H1 (cell line): ENCODE measurements around the gene ADRA2B. TPM values are rescaled to one million over a fixed set of nuclear protein-coding genes. Genes with fewer than 3 reads are reported as not detected.

Source experiments
- CTCF ChIA-PET: fragments of 300-600 bp; sonication (Branson Sonifier 250); formaldehyde crosslinking; loops from one replicate; lab custom pipeline; 2021; ENCODE audit not compliant: partially characterized antibody; lab: Charles Lee
- POLR2A ChIA-PET: fragments of 300-600 bp; sonication (Branson Sonifier 250); formaldehyde crosslinking; loops from one replicate; lab custom pipeline; 2021; ENCODE audit warnings: inconsistent platforms; ENCODE audit not compliant: partially characterized antibody; lab: Charles Lee
- DNase-seq, 2 experiments: peaks; one replicate each; pipeline versions ENCODE4 v3.0.0 to v3.0.0-alpha.2; 2010 to 2022; ENCODE audit warnings: low spot score in 2 of 2, low read depth in 1 of 2, mixed read lengths in 1 of 2
- FAIRE-seq: peaks from 2 replicates; lab custom pipeline; 2011; peaks lifted over from hg19 to GRCh38; lab: Jason Lieb, UNC
- H2AFZ ChIP-seq: 2 replicates; pipeline ENCODE4 v1.8.1; 2012; ENCODE audit warnings: low read length, inconsistent platforms
- H2AK5ac ChIP-seq: 2 replicates; pipeline ENCODE4 v1.6.1; 2013; ENCODE audit warnings: low read depth, low read length
- H2BK120ac ChIP-seq: replicated peaks from 2 replicates; pipeline ENCODE3; 2013; ENCODE audit warnings: low read depth, low read length, inconsistent platforms
- H2BK12ac ChIP-seq: 2 replicates; pipeline ENCODE4 v1.6.1; 2013; ENCODE audit warnings: low read depth, low read length
- H2BK15ac ChIP-seq: 2 replicates; pipeline ENCODE4 v1.6.1; 2013; ENCODE audit warnings: low read length
- H2BK20ac ChIP-seq: 2 replicates; pipeline ENCODE4 v1.6.1; 2013; ENCODE audit warnings: low read length
- H2BK5ac ChIP-seq: 2 replicates; pipeline ENCODE4 v1.6.1; 2013; ENCODE audit warnings: low read depth, low read length
- H3K14ac ChIP-seq: 2 replicates; pipeline ENCODE4 v1.6.1; 2013; ENCODE audit warnings: inconsistent platforms; ENCODE audit not compliant: insufficient read length
- H3K18ac ChIP-seq: 2 replicates; pipeline ENCODE4 v1.6.1; 2013; ENCODE audit warnings: low read length; ENCODE audit errors: extremely low read depth
- H3K23ac ChIP-seq: 2 replicates; pipeline ENCODE4 v1.6.1; 2013; ENCODE audit warnings: inconsistent platforms; ENCODE audit not compliant: insufficient read length
- H3K23me2 ChIP-seq: 2 replicates; pipeline ENCODE4 v1.6.1; 2013; ENCODE audit warnings: low read depth, low read length
- H3K27ac ChIP-seq: 2 replicates; pipeline ENCODE4 v1.6.1; 2011; ENCODE audit warnings: low read depth, low read length, inconsistent platforms
- H3K27me3 ChIP-seq, 4 experiments: replicated peaks in 1 of 4; 1 replicate in 1 of 4; 2 replicates in 3 of 4; pipeline versions ENCODE4 v1.6.1 to v1.8.1; 2011 to 2013; ENCODE audit warnings: low read length in 3 of 4, mild to moderate bottlenecking in 3 of 4, inconsistent platforms in 2 of 4, mixed read lengths in 2 of 4, moderate library complexity in 1 of 4; ENCODE audit not compliant: control insufficient read depth in 3 of 4, insufficient read depth in 3 of 4; ENCODE audit errors: extremely low read depth in 1 of 4
- H3K36me3 ChIP-seq, 4 experiments: 2 replicates each; pipeline versions ENCODE4 v1.6.1 to v1.8.1; 2011 to 2013; ENCODE audit warnings: mild to moderate bottlenecking in 4 of 4, low read length in 3 of 4, moderate library complexity in 2 of 4, control low read depth in 1 of 4, inconsistent platforms in 1 of 4; ENCODE audit not compliant: insufficient read depth in 4 of 4, control insufficient read depth in 2 of 4
- H3K4ac ChIP-seq: replicated peaks from 2 replicates; pipeline ENCODE3; 2013; ENCODE audit warnings: low read length, low read depth, mixed read lengths, inconsistent platforms; ENCODE audit not compliant: insufficient read length
- H3K4me1 ChIP-seq, 4 experiments: replicated peaks in 1 of 4; 1 replicate in 1 of 4; 2 replicates in 3 of 4; pipeline versions ENCODE4 v1.6.1 to v1.8.1; 2011 to 2013; ENCODE audit warnings: low read length in 3 of 4, inconsistent platforms in 2 of 4, mixed read lengths in 1 of 4; ENCODE audit not compliant: insufficient read depth in 4 of 4, control insufficient read depth in 3 of 4
- H3K4me2 ChIP-seq, 2 experiments: 2 replicates each; pipeline versions ENCODE4 v1.6.1 to v1.8.1; 2011 to 2013; ENCODE audit warnings: low read depth in 2 of 2, low read length in 2 of 2, control low read depth in 1 of 2, inconsistent platforms in 1 of 2, mild to moderate bottlenecking in 1 of 2; ENCODE audit not compliant: insufficient read depth in 1 of 2
- H3K4me3 ChIP-seq, 4 experiments: fragments of 200-600, 300-600 bp in 1 of 4; sonication (generic), shearing (Covaris generic), sonication (Bioruptor Twin) in 1 of 4; 2 replicates each; pipeline versions ENCODE4 v1.5.1 to v1.8.1; 2011 to 2016; ENCODE audit warnings: low read length in 4 of 4, low read depth in 3 of 4, control low read depth in 2 of 4, inconsistent platforms in 2 of 4, mild to moderate bottlenecking in 2 of 4, mixed read lengths in 1 of 4, moderate library complexity in 1 of 4; ENCODE audit not compliant: insufficient read depth in 2 of 4; ENCODE audit errors: extremely low read depth in 1 of 4
- H3K56ac ChIP-seq: replicated peaks from 2 replicates; pipeline ENCODE3; 2013; ENCODE audit warnings: low read depth, mild to moderate bottlenecking, mixed read lengths, low read length, inconsistent platforms; ENCODE audit not compliant: insufficient read length
- H3K79me1 ChIP-seq: 2 replicates; pipeline ENCODE4 v1.6.1; 2013; ENCODE audit warnings: low read depth, low read length, control low read depth
- H3K79me2 ChIP-seq, 2 experiments: 2 replicates each; pipeline versions ENCODE4 v1.6.1 to v1.8.1; 2012 to 2013; ENCODE audit warnings: low read length in 2 of 2, mild to moderate bottlenecking in 2 of 2, inconsistent platforms in 1 of 2; ENCODE audit not compliant: insufficient read depth in 2 of 2, control insufficient read depth in 1 of 2
- H3K9ac ChIP-seq, 4 experiments: replicated peaks in 1 of 4; 1 replicate in 1 of 4; 2 replicates in 3 of 4; pipeline versions ENCODE4 v1.6.1 to v1.8.1; 2011 to 2013; ENCODE audit warnings: low read depth in 3 of 4, low read length in 3 of 4, control low read depth in 2 of 4, mild to moderate bottlenecking in 2 of 4, moderate library complexity in 2 of 4, inconsistent platforms in 1 of 4; ENCODE audit errors: extremely low read depth in 1 of 4
- H3K9me3 ChIP-seq, 2 experiments: 2 replicates each; pipeline versions ENCODE4 v1.6.1 to v1.8.1; 2012 to 2013; ENCODE audit warnings: mild to moderate bottlenecking in 2 of 2, moderate library complexity in 2 of 2, control low read depth in 1 of 2, inconsistent platforms in 1 of 2, low read depth in 1 of 2, low read length in 1 of 2, mixed read lengths in 1 of 2; ENCODE audit not compliant: insufficient read depth in 2 of 2
- H4K20me1 ChIP-seq, 2 experiments: replicated peaks in 1 of 2; 2 replicates each; pipeline versions ENCODE3 to v1.8.1; 2011 to 2013; ENCODE audit warnings: inconsistent platforms in 2 of 2, low read length in 2 of 2, mild to moderate bottlenecking in 1 of 2; ENCODE audit not compliant: insufficient read depth in 2 of 2, control insufficient read depth in 1 of 2
- H4K5ac ChIP-seq: 2 replicates; pipeline ENCODE4 v1.6.1; 2013; ENCODE audit warnings: low read length, low read depth, mixed read lengths, inconsistent platforms; ENCODE audit not compliant: insufficient read length
- H4K8ac ChIP-seq: 2 replicates; pipeline ENCODE4 v1.8.0; 2013; ENCODE audit warnings: mild to moderate bottlenecking, moderate library complexity, low read length, inconsistent platforms; ENCODE audit not compliant: insufficient read depth; ENCODE audit errors: extremely low read depth
- H4K91ac ChIP-seq: replicated peaks from 2 replicates; pipeline ENCODE3; 2013; ENCODE audit warnings: low read length, mixed read lengths, inconsistent platforms; ENCODE audit not compliant: insufficient read length
- ASH2L ChIP-seq: fragments of 200-600, 300-600 bp; sonication (generic); IDR thresholded peaks from one replicate; pipeline ENCODE4 v1.7.1; 2017; ENCODE audit warnings: low read length
- CTCF ChIP-seq, 3 experiments: IDR thresholded peaks; 1 replicate in 2 of 3; 2 replicates in 1 of 3; pipeline versions ENCODE4 v1.5.1 to v1.6.1; 2011; ENCODE audit warnings: low read length in 3 of 3, mild to moderate bottlenecking in 3 of 3, inconsistent platforms in 2 of 3, low read depth in 1 of 3, moderate library complexity in 1 of 3; ENCODE audit not compliant: insufficient read depth in 1 of 3; ENCODE audit errors: control extremely low read depth in 1 of 3
- GABPA ChIP-seq: IDR thresholded peaks from 2 replicates; pipeline ENCODE4 v1.6.1; 2011; ENCODE audit warnings: mild to moderate bottlenecking, low read length, moderate library complexity, borderline replicate concordance; ENCODE audit not compliant: insufficient read depth
- RFX5 ChIP-seq: IDR thresholded peaks from 2 replicates; pipeline ENCODE4 v1.6.1; 2011; ENCODE audit warnings: low read depth, low read length, improper control_type of control experiment, borderline replicate concordance
- SIRT6 ChIP-seq: IDR thresholded peaks from one replicate; pipeline ENCODE4 v1.7.1; 2012; ENCODE audit warnings: low read length, inconsistent platforms
- SUZ12 ChIP-seq: fragments of 200-600 bp; sonication (generic); IDR thresholded peaks from 2 replicates; pipeline ENCODE4 v1.6.1; 2012; ENCODE audit warnings: mild to moderate bottlenecking, inconsistent platforms, low read length, moderate library complexity, mixed read lengths
- TEAD4 ChIP-seq: IDR thresholded peaks from 2 replicates; pipeline ENCODE4 v1.6.1; 2012; ENCODE audit warnings: low read depth, low read length, inconsistent platforms, mixed read lengths
- USF2 ChIP-seq: IDR thresholded peaks from 2 replicates; pipeline ENCODE4 v1.6.1; 2011; ENCODE audit warnings: low read length, improper control_type of control experiment
- ZNF274 ChIP-seq: IDR thresholded peaks from 2 replicates; pipeline ENCODE4 v1.7.0; 2012; ENCODE audit warnings: low read length, borderline replicate concordance; ENCODE audit errors: extremely low read depth
- WGBS, 2 experiments: shearing (Covaris generic) in 1 of 2; methylation state at CpG; one replicate each; pipeline versions ENCODE4 v1.1.6 to v1.1.7; 2013 to 2015; ENCODE audit warnings: low lambda C conversion rate in 2 of 2, mixed read lengths in 2 of 2, inconsistent platforms in 1 of 2, low coverage in 1 of 2, missing lambda C conversion rate in 1 of 2; ENCODE audit not compliant: insufficient replicate concordance in 2 of 2, insufficient coverage in 1 of 2, insufficient read length in 1 of 2; ENCODE audit errors: extremely low coverage in 1 of 2, missing lambda C conversion rate in 1 of 2; 5-methylcytosine and 5-hydroxymethylcytosine counted together
- polyA plus RNA-seq, 7 experiments: library from polyadenylated mRNA; depleted of rRNA in 3 of 7; stranded (reverse) in 5 of 7; unstranded in 2 of 7; fragments of >200 nt in 5 of 7; fragments of 200-250 nt in 2 of 7; gene quantifications; 1 replicate in 5 of 7; 2 replicates in 1 of 7; 4 replicates in 1 of 7; pipeline versions ENCODE4 v1.2.1 to v1.2.3, GENCODE V29; 2011 to 2013; ENCODE audit warnings: missing spikeins in 2 of 7, mixed read lengths in 2 of 7
- total RNA-seq: library from RNA; stranded (reverse); fragmentation: NEBNext Ultra II Directional; extraction: Animal tissue kit (Norgen Biotek cat#: 25700); gene quantifications from 2 replicates; pipeline ENCODE4 v1.2.1, GENCODE V29; 2021

Gene ADRA2B
- total and polyA plus RNA-seq, 2 of the 8 experiments (the other 6 are each of a cell fraction or from before 2014, with no cell fraction given): 5.8 to 6.5 TPM

- no peak overlapping the region for H4K8ac ChIP-seq
- no peak overlapping the region for H4K91ac ChIP-seq
- no peaks in the 10 kb centered on the region for H3K79me2 ChIP-seq
- no peak overlapping the region for H2BK15ac ChIP-seq
- POLR2A ChIA-PET: interaction anchor here (0.7 to 2.1 kb wide), 6 partner anchors 9 to 129 kb away, joined by 3 to 11 read pairs (median 4); no protein-coding TSS in a partner anchor
- CTCF ChIA-PET: interaction anchor here (0.6 to 13.4 kb wide), 40 partner anchors 9 to 268 kb away, joined by 3 to 155 read pairs (median 5); partner anchors contain the start of genes ANKRD36C and CIAO1
- H3K36me3 ChIP-seq: no peaks in the 10 kb centered on the region
- peak overlapping the region in 1 of 2 experiments; percentile 2; a peak in 1 of 4 replicates for H3K4me2 ChIP-seq
- H4K5ac ChIP-seq: no peak overlapping the region
- H2AFZ ChIP-seq: no peak overlapping the region
- H3K4me1 ChIP-seq: peaks cover 0 to 20% (median 10%) of the 10 kb centered on the region in 4 experiments; a peak in 6 of 7 replicates
- H2BK5ac ChIP-seq: no peak overlapping the region
- H2BK12ac ChIP-seq: no peak overlapping the region
- no peaks in the 10 kb centered on the region for H3K79me1 ChIP-seq
- 66% methylated on average over 7 of the region's 7 CpGs; no CpG with 5 or more reads in 1 of the 2 experiments for WGBS, 2 experiments
- no peak overlapping the region for H2BK120ac ChIP-seq
- H2BK20ac ChIP-seq: no peak overlapping the region
- peaks cover 0 to 2% (median under 1%) of the 10 kb centered on the region in 4 experiments; a peak in 4 of 7 replicates for H3K27me3 ChIP-seq
- DNase-seq (no peak), FAIRE-seq (no peak)
- H3K23me2 ChIP-seq: peaks cover under 1% of the 10 kb centered on the region
- H3K56ac ChIP-seq: no peak overlapping the region
- H3K18ac ChIP-seq: no peak overlapping the region
- no peak overlapping the region for H3K9ac ChIP-seq
- 0 out of 8 replicates have a peak overlapping the region, but pooled peaks of 1 of the 4 experiments have one; percentile 3 for H3K4me3 ChIP-seq
- H3K4ac ChIP-seq: no peak overlapping the region
- H3K9me3 ChIP-seq: no peaks in the 10 kb centered on the region
- H4K20me1 ChIP-seq: no peaks in the 10 kb centered on the region
- H3K23ac ChIP-seq: no peak overlapping the region
- H3K27ac ChIP-seq: no peak overlapping the region
- H3K14ac ChIP-seq: no peak overlapping the region
- no peak overlapping the region for H2AK5ac ChIP-seq
- TF ChIP-seq ASH2L (no peak), SIRT6 (no peak), RFX5 (no peak), SUZ12 (no peak), TEAD4 (peak; percentile 32; the same call in 1 of the 2 replicates), USF2 (no peak), CTCF (IDR thresholded peaks at IDR 0.05; ENCODE audit: control extremely low read depth in 1 of 3, insufficient read depth in 1 of 3, low read depth in 1 of 3, low read length in 3 of 3) (peak in 1 of 3 experiments; percentile 21; a peak in 1 of 4 replicates), GABPA (no peak), ZNF274 (no peak)
Observed at GRCh38 chr2:96139181-96139758, 22.9 kb upstream of the ADRA2B start.
